ENCODE measurements around the gene GIN1.

- no peak for TF ChIP-seq CTCF (conservative IDR thresholded peaks at IDR 0.05; ENCODE audit: low read depth in 2 of 2)
- TF ChIP-seq POLR2AphosphoS5 (IDR thresholded peaks at IDR 0.05; ENCODE audit: low read depth): no peak
- no peak for TF ChIP-seq REST (IDR thresholded peaks at IDR 0.05; ENCODE audit: unreplicated experiment)
- no peak for TF ChIP-seq EZH2 (IDR thresholded peaks at IDR 0.05; ENCODE audit: low read depth, unreplicated experiment)
- TF ChIP-seq CREB1 (CRISPR knock-in tag; IDR thresholded peaks at IDR 0.05; ENCODE audit: low read depth): no peak
- TF ChIP-seq ETS1 (IDR thresholded peaks at IDR 0.05): no peak
- TF ChIP-seq NANOG (IDR thresholded peaks at IDR 0.05; ENCODE audit: borderline replicate concordance): no peak
- no peak for TF ChIP-seq EZH2phosphoT487 (IDR thresholded peaks at IDR 0.05; ENCODE audit: unreplicated experiment)
- TF ChIP-seq ZNF114 (CRISPR knock-in tag; IDR thresholded peaks at IDR 0.05): no peak
- TF ChIP-seq JUNB (IDR thresholded peaks at IDR 0.05; ENCODE audit: unreplicated experiment): no peak
Measured at GRCh38 chr5:103109277-103109676, 10.7 kb downstream of the GIN1 start.
